H9 (cell line): Measurements from ENCODE around the gene CDH4. TPM values are rescaled to one million over a fixed set of nuclear protein-coding genes. Genes with fewer than 3 reads are reported as not detected.
A peak's percentile ranks its signal among the peaks of the same experiment; 100 is the strongest.

ENCODE experiments used
- DNase-seq: peaks from one replicate; pipeline ENCODE4 v3.0.0-alpha.2; 2017
- H2AFZ ChIP-seq: one replicate; pipeline ENCODE4 v1.6.1; 2013; ENCODE audit warnings: mild to moderate bottlenecking, low read length, control low read depth, moderate library complexity
- H2AK5ac ChIP-seq: 2 replicates; pipeline ENCODE4 v1.6.1; 2013; ENCODE audit warnings: low read length, control low read depth, mixed read lengths; ENCODE audit not compliant: insufficient read length
- H2BK120ac ChIP-seq: one replicate; pipeline ENCODE4 v1.6.1; 2013; ENCODE audit warnings: low read depth, mild to moderate bottlenecking, low read length, control low read depth, inconsistent platforms; ENCODE audit not compliant: poor library complexity, severe bottlenecking
- H2BK12ac ChIP-seq: 2 replicates; pipeline ENCODE4 v1.6.1; 2013; ENCODE audit warnings: low read length, control low read depth, mixed read lengths, low read depth; ENCODE audit not compliant: insufficient read length
- H2BK15ac ChIP-seq: 2 replicates; pipeline ENCODE4 v1.6.1; 2013; ENCODE audit warnings: low read depth, low read length, control low read depth
- H2BK20ac ChIP-seq: one replicate; pipeline ENCODE4 v1.6.1; 2013; ENCODE audit warnings: low read depth, mild to moderate bottlenecking, low read length, control low read depth, inconsistent platforms; ENCODE audit not compliant: poor library complexity, severe bottlenecking
- H2BK5ac ChIP-seq: 2 replicates; pipeline ENCODE4 v1.6.1; 2013; ENCODE audit warnings: low read length, control low read depth, mixed read lengths; ENCODE audit not compliant: insufficient read length
- H3K14ac ChIP-seq: 2 replicates; pipeline ENCODE4 v1.6.1; 2013; ENCODE audit warnings: low read length, control low read depth; ENCODE audit not compliant: insufficient read depth
- H3K18ac ChIP-seq: 2 replicates; pipeline ENCODE4 v1.6.1; 2013; ENCODE audit warnings: low read depth, mild to moderate bottlenecking, mixed read lengths, low read length, control low read depth; ENCODE audit not compliant: insufficient read length
- H3K23ac ChIP-seq: 2 replicates; pipeline ENCODE4 v1.6.1; 2013; ENCODE audit warnings: low read length, control low read depth, mixed read lengths, low read depth; ENCODE audit not compliant: insufficient read length
- H3K23me2 ChIP-seq: 2 replicates; pipeline ENCODE4 v1.6.1; 2013; ENCODE audit warnings: low read depth, mild to moderate bottlenecking, mixed read lengths, low read length, control low read depth; ENCODE audit not compliant: insufficient read length, poor library complexity, severe bottlenecking
- H3K27ac ChIP-seq: 2 replicates; pipeline ENCODE4 v1.5.1; 2013; ENCODE audit warnings: low read length, control low read depth, mixed read lengths, low read depth; ENCODE audit not compliant: insufficient read length
- H3K27me3 ChIP-seq: 2 replicates; pipeline ENCODE4 v1.6.1; 2013; ENCODE audit warnings: low read length, control low read depth, inconsistent platforms; ENCODE audit not compliant: insufficient read depth
- H3K4ac ChIP-seq: 2 replicates; pipeline ENCODE4 v1.6.1; 2013; ENCODE audit warnings: low read depth, mild to moderate bottlenecking, control low read depth, inconsistent platforms, low read length, moderate library complexity
- H3K4me1 ChIP-seq: 2 replicates; pipeline ENCODE4 v1.6.1; 2013; ENCODE audit warnings: low read length, control low read depth, inconsistent platforms; ENCODE audit not compliant: insufficient read depth
- H3K4me2 ChIP-seq: 2 replicates; pipeline ENCODE4 v1.6.1; 2013; ENCODE audit warnings: low read length, control low read depth, mixed read lengths; ENCODE audit not compliant: insufficient read length, insufficient read depth
- H3K56ac ChIP-seq: 2 replicates; pipeline ENCODE4 v1.6.1; 2013; ENCODE audit warnings: low read depth, mild to moderate bottlenecking, mixed read lengths, low read length, control low read depth; ENCODE audit not compliant: insufficient read length
- H3K79me1 ChIP-seq: 2 replicates; pipeline ENCODE4 v1.6.1; 2013; ENCODE audit warnings: low read depth, mild to moderate bottlenecking, moderate library complexity, low read length, control low read depth, inconsistent platforms; ENCODE audit not compliant: insufficient read depth, poor library complexity, severe bottlenecking
- H3K79me2 ChIP-seq: 2 replicates; pipeline ENCODE4 v1.6.1; 2013; ENCODE audit warnings: low read length, control low read depth, inconsistent platforms; ENCODE audit not compliant: insufficient read depth
- H3K9ac ChIP-seq: 2 replicates; pipeline ENCODE4 v1.6.1; 2013; ENCODE audit warnings: low read length, control low read depth, mixed read lengths; ENCODE audit not compliant: insufficient read length; ENCODE audit errors: extremely low read depth
- H3K9me3 ChIP-seq: one replicate; pipeline ENCODE4 v1.6.1; 2013; ENCODE audit warnings: low read depth, low read length, inconsistent platforms; ENCODE audit not compliant: control insufficient read depth
- H3T11ph ChIP-seq: one replicate; pipeline ENCODE4 v1.6.1; 2013; ENCODE audit warnings: mild to moderate bottlenecking, low read length, control low read depth, inconsistent platforms
- H4K20me1 ChIP-seq: one replicate; pipeline ENCODE4 v1.6.1; 2013; ENCODE audit not compliant: control insufficient read depth, insufficient read length, insufficient read depth
- H4K5ac ChIP-seq: 2 replicates; pipeline ENCODE4 v1.6.1; 2013; ENCODE audit warnings: low read depth, mild to moderate bottlenecking, mixed read lengths, low read length, control low read depth; ENCODE audit not compliant: insufficient read length
- H4K8ac ChIP-seq: replicated peaks from 2 replicates; pipeline ENCODE4 v1.6.1; 2013; ENCODE audit warnings: low read length, control low read depth, mixed read lengths, low read depth; ENCODE audit not compliant: insufficient read length
- H4K91ac ChIP-seq: 2 replicates; pipeline ENCODE4 v1.6.1; 2013; ENCODE audit warnings: low read depth, mild to moderate bottlenecking, moderate library complexity, mixed read lengths, low read length, control low read depth; ENCODE audit not compliant: insufficient read length
- H3K27ac Mint-ChIP-seq, 3 experiments: 2 replicates in 2 of 3; 3 replicates in 1 of 3; pipeline ENCODE4 v1.8.0; 2020 to 2021; ENCODE audit warnings: mixed read lengths in 3 of 3, mild to moderate bottlenecking in 1 of 3, moderate library complexity in 1 of 3
- H3K27me3 Mint-ChIP-seq: 2 replicates; pipeline ENCODE4 v1.8.0; 2021; ENCODE audit warnings: low read depth, mild to moderate bottlenecking, moderate library complexity, mixed read lengths
- H3K36me3 Mint-ChIP-seq, 3 experiments: 2 replicates in 2 of 3; 3 replicates in 1 of 3; pipeline ENCODE4 v1.8.0; 2020 to 2021; ENCODE audit warnings: low read depth in 3 of 3, mixed read lengths in 3 of 3; ENCODE audit not compliant: insufficient read depth in 1 of 3
- H3K4me1 Mint-ChIP-seq, 2 experiments: 2 replicates each; pipeline ENCODE4 v1.8.0; 2020; ENCODE audit warnings: mixed read lengths in 2 of 2
- H3K4me3 Mint-ChIP-seq, 2 experiments: 2 replicates in 1 of 2; 3 replicates in 1 of 2; pipeline ENCODE4 v1.8.0; 2020 to 2021; ENCODE audit warnings: mild to moderate bottlenecking in 2 of 2, mixed read lengths in 2 of 2, moderate library complexity in 1 of 2
- H3K9me3 Mint-ChIP-seq, 2 experiments: 2 replicates in 1 of 2; 3 replicates in 1 of 2; pipeline ENCODE4 v1.8.0; 2020; ENCODE audit warnings: mild to moderate bottlenecking in 2 of 2, mixed read lengths in 2 of 2, moderate library complexity in 1 of 2
- WGBS: extraction: QIAGEN DNeasy Blood & Tissue Kit; methylation state at CpG from one replicate; pipeline ENCODE4 v1.1.7; 2013; ENCODE audit warnings: missing lambda C conversion rate, low lambda C conversion rate, mixed read lengths; ENCODE audit not compliant: insufficient read length; ENCODE audit errors: extremely low coverage; 5-methylcytosine and 5-hydroxymethylcytosine counted together
- total RNA-seq: library from RNA; stranded (reverse); gene quantifications from 2 replicates; pipeline ENCODE4 v1.2.1, GENCODE V29; 2021
- TF ChIP-seq, protein P1 (sequence below): fragments of 200-600 bp; sonication (generic); conservative IDR thresholded peaks from 3 replicates; pipeline ENCODE4 v1.8.0; 2021; ENCODE audit warnings: antibody characterized with exemption, mild to moderate bottlenecking

Gene CDH4
- total RNA-seq, 1 experiment from 2014 or later: 3.0 TPM

DNA sequence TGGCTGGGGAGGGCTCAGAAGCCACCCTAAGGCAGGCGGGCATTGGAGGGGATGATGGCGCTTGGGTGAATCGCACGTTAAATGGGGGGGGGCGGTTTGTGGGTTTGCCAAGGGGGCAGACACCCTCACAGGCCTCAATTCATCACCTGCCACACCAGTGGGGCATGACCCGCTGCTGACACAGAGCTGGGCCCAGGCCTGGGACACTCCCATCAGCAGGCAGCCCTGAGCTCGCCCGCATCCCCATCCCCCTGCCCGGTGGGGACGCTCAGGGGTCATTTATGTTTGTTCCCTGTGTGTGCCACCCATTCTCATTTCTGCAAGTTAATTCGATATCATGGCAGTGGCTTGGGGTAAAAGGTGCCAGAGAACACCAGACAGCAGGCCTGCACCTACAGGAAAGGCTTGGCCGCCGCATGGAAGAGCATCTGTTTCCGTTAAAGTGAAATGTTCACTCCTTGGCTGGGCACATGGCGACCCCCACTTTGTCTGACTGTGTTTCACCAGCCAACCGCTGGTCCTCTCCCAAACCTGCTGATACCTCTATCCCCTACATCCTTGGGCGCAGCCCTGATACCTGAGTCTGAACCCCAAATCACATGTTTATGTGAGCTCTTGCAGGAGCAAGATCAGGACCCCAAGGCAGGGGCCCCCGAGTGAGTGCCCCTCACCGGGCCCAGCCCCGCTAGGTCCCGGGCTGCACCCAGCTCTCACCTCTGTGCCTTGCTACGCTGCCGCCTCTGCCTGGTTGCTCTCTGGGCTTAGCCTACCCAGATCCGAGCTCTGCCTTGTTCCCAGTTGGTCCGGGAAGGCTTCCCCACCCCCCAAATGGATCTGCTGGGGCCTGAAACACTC, 564.8 kb downstream of the CDH4 start:
- no peaks in the 10 kb centered on the region for H3K79me1 ChIP-seq
- no peaks in the 10 kb centered on the region for H3K36me3 Mint-ChIP-seq
- no peaks in the 10 kb centered on the region for H3K27me3 ChIP-seq
- H3K27ac ChIP-seq: no peak overlapping the region
- H3K4me3 Mint-ChIP-seq: no peak overlapping the region; a peak in 1 of 5 replicates
- WGBS: no CpG with 5 or more reads among the region's 25 CpGs
- H2BK120ac ChIP-seq: no peak overlapping the region
- H3K23ac ChIP-seq: no peak overlapping the region
- H3K79me2 ChIP-seq: no peaks in the 10 kb centered on the region
- no peak overlapping the region for H2AK5ac ChIP-seq
- no peak overlapping the region for H3K14ac ChIP-seq
- no peak overlapping the region for H2BK5ac ChIP-seq
- H4K5ac ChIP-seq: no peak overlapping the region
- no peaks in the 10 kb centered on the region for H3K9me3 ChIP-seq
- H3K4me1 ChIP-seq: no peaks in the 10 kb centered on the region
- no peak for DNase-seq
- no peaks in the 10 kb centered on the region for H4K20me1 ChIP-seq
- H3K56ac ChIP-seq: no peak overlapping the region
- TF ChIP-seq, protein P1, sequence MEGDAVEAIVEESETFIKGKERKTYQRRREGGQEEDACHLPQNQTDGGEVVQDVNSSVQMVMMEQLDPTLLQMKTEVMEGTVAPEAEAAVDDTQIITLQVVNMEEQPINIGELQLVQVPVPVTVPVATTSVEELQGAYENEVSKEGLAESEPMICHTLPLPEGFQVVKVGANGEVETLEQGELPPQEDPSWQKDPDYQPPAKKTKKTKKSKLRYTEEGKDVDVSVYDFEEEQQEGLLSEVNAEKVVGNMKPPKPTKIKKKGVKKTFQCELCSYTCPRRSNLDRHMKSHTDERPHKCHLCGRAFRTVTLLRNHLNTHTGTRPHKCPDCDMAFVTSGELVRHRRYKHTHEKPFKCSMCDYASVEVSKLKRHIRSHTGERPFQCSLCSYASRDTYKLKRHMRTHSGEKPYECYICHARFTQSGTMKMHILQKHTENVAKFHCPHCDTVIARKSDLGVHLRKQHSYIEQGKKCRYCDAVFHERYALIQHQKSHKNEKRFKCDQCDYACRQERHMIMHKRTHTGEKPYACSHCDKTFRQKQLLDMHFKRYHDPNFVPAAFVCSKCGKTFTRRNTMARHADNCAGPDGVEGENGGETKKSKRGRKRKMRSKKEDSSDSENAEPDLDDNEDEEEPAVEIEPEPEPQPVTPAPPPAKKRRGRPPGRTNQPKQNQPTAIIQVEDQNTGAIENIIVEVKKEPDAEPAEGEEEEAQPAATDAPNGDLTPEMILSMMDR: no peak
- H4K8ac ChIP-seq: no peak overlapping the region
- H3K4ac ChIP-seq: no peak overlapping the region
- no peak overlapping the region for H2AFZ ChIP-seq
- no peak overlapping the region for H3K18ac ChIP-seq
- H3T11ph ChIP-seq: no peak overlapping the region
- H2BK15ac ChIP-seq: no peak overlapping the region
- no peak overlapping the region for H2BK12ac ChIP-seq
- no peak overlapping the region for H3K4me2 ChIP-seq
- H3K4me1 Mint-ChIP-seq: peaks cover 5 to 18% of the 10 kb centered on the region in 2 experiments
- no peaks in the 10 kb centered on the region for H3K23me2 ChIP-seq
- H3K27me3 Mint-ChIP-seq: peaks cover 26% of the 10 kb centered on the region
- no peak overlapping the region for H4K91ac ChIP-seq
- no peak overlapping the region for H3K9ac ChIP-seq
- no peaks in the 10 kb centered on the region; a peak in 1 of 5 replicates for H3K9me3 Mint-ChIP-seq
- no peak overlapping the region for H2BK20ac ChIP-seq
- peak overlapping the region in 1 of 3 experiments; percentile 68; a peak in 2 of 7 replicates for H3K27ac Mint-ChIP-seq
